ENCODE data around the gene BCR. TPM values are rescaled to one million over a fixed set of nuclear protein-coding genes. Genes with fewer than 3 reads are reported as not detected.

BCR gene
- total and polyA plus RNA-seq, 2 of the 13 experiments (the other 11 are each of a cell fraction or from before 2014, with no cell fraction given) = 19.9 to 33.6 TPM

GRCh38 chr22:23246982-23247766, 66.9 kb downstream of the BCR start (continued):
- no peak for TF ChIP-seq ZNF431 (CRISPR knock-in tag; IDR thresholded peaks at IDR 0.05; ENCODE audit: borderline replicate concordance, low read depth)
- TF ChIP-seq ZSCAN29 (CRISPR knock-in tag; conservative IDR thresholded peaks at IDR 0.05) = no peak
- TF ChIP-seq ZSCAN22 (CRISPR knock-in tag; IDR thresholded peaks at IDR 0.05) = no peak
- 0 out of 2 replicates have a peak, but pooled peaks have one; percentile 38 for TF ChIP-seq ZNF766 (CRISPR knock-in tag; IDR thresholded peaks at IDR 0.05; ENCODE audit: borderline replicate concordance)
- 0 out of 2 replicates have a peak, but pooled peaks have one; percentile 18 for TF ChIP-seq ZNF891 (CRISPR knock-in tag; IDR thresholded peaks at IDR 0.05)
- no peak for TF ChIP-seq ZNF75D (CRISPR knock-in tag; IDR thresholded peaks at IDR 0.05; ENCODE audit: borderline replicate concordance)
- no peak for TF ChIP-seq ARNT (IDR thresholded peaks at IDR 0.05)
- TF ChIP-seq ZBTB4 (CRISPR knock-in tag; IDR thresholded peaks at IDR 0.05; ENCODE audit: borderline replicate concordance) = 0 out of 2 replicates have a peak, but pooled peaks have one; percentile 46
- peak; percentile 52; the same call in 1 of the 2 replicates for TF ChIP-seq ZMYM4 (CRISPR knock-in tag; IDR thresholded peaks at IDR 0.05)
- no peak for TF ChIP-seq ZNF251 (CRISPR knock-in tag; IDR thresholded peaks at IDR 0.05)
- TF ChIP-seq ZHX2 (IDR thresholded peaks at IDR 0.05; ENCODE audit: low read depth) = 0 out of 2 replicates have a peak, but pooled peaks have one; percentile 33
- no peak for TF ChIP-seq ZHX2 (CRISPR knock-in tag; IDR thresholded peaks at IDR 0.05; ENCODE audit: borderline replicate concordance)
- TF ChIP-seq ZNF816 (CRISPR knock-in tag; IDR thresholded peaks at IDR 0.05; ENCODE audit: borderline replicate concordance) = no peak
- no peak for TF ChIP-seq RBAK (CRISPR knock-in tag; IDR thresholded peaks at IDR 0.05)
- no peak for TF ChIP-seq ZNF468 (CRISPR knock-in tag; IDR thresholded peaks at IDR 0.05)
- no peak for TF ChIP-seq ZNF784 (CRISPR knock-in tag; IDR thresholded peaks at IDR 0.05; ENCODE audit: borderline replicate concordance)
- peak; percentile 76 for TF ChIP-seq FOXA1 (IDR thresholded peaks at IDR 0.05)
- TF ChIP-seq FOXA1 (CRISPR knock-in tag; IDR thresholded peaks at IDR 0.05) = peak; percentile 94
- no peak for TF ChIP-seq HOXA7 (CRISPR knock-in tag; IDR thresholded peaks at IDR 0.05)
